GOT3 (cell line): ENCODE measurements around the gene AGBL1.
"Not testable (repeated sequence)": the region's sequence is repeated elsewhere in the genome, so short reads cannot be mapped to it uniquely, and the experiment has no call there.

Experiments used
- DNase-seq: peaks from one replicate; lab custom pipeline; 2025; ENCODE audit warnings: mixed read lengths; lab: John Stamatoyannopoulos, UW

AGBL1 gene

DNA sequence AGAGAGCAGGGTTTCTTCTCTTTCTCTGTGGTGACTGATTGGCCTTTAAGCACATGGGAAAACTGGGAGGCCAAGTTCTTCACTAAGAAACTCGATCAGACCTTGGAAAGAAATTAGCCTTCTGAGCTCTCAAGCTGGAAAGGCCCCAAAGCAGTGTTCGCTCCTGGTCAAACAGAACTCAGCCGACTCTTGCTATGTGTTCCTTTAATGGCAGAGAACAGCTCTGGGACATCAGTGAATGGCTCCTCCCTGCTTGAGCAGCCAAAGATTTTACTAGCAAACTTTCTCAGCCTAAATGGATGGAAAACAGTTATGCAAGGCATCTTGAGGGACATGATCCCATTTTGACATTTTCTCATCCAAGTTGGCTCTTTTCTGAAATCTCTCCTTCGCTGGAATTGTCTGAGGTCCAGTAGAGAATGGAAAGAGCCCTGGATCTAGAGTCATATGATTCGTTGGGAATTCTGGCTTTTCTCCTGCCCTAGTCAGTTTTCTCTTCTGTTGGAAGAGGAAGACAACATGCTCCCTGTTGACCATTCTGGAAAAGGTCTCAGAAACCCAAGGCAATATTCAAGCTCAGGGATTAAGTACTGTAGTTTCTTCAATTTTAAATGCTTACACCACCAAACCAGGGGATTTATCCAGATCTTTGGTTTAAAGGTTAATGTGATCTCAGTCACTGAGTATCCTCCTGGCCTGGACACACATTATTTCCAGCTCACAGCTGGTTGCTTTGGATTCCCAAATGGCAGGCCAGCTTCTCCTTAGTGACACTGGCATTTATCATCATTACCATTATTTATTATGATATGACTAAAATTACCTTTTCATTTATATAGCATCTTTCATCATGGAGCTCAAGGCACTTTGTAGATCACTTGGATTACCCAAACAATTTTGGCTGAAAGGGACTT is 319.6 kb downstream of the AGBL1 start:
- DNase-seq = no peak

- no peak for DNase-seq
These were observed 323.6 kb downstream of the AGBL1 start for GRCh38 chr15:86403221-86403620.

GRCh38 chr15:86403914-86404583 is 324.4 kb downstream of the AGBL1 start:
- no peak for DNase-seq

DNA sequence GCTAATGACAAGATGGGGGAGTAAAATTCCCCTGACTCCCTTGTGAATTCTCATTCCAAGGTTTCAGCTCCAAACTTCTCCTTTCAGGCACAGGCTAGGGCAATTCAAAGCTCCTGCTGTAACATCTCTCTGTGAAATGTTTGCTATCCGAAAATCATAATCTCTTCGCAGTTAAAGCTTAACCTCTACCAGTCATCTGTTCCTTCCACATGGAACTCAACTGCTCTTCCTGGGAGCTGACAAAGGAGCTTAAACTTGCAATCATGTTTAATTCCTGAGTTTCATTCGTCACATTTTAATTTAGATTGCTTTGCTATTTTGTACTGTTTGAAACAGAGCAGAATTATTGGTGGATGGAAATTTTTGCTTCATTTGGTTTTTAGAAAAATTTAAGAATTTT is 328.6 kb downstream of the AGBL1 start:
- no peak for DNase-seq

- DNase-seq = no peak
These were observed 332.2 kb downstream of the AGBL1 start for GRCh38 chr15:86411916-86412315.

- DNase-seq = no peak
These were observed 333.5 kb downstream of the AGBL1 start for GRCh38 chr15:86413191-86413590.

DNA sequence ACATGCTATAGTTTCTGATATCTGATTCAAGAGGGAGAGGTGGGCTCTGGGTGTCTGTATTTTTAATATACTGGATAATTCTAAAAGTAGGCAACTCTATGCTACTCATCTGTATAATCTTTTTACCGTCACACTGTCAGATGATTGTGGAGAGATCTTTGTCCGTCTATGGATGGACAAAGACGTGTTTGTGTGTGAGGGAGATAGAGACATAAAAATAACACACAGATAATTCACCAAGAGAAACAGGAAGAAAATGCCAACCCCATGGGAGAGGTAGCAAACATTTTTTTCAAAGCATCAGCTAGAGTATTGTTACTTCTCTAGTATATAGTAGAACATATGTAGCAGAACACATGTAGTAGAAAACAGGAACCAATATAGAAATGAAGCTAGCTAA is 346.1 kb downstream of the AGBL1 start:
- DNase-seq = no peak

DNA sequence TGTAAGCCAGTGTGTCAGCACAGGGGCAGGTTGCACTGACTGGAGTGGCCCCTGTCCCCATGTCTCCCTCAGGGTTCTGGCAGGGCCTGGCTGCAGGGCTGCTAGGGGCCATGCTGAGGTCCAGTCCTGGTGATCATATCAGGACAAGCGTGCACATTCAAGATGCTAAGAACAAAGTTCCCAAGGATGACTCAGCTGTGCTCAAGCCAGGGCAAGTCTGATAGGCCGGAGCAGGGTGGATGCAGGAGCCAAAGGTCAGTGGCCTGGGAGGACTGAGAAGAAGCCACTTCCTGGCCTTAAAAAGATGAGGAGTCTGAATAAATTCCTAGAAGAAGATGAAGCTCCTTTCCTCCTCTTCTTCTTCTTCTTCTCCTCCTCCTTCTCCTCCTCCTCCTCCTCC is 353.2 kb downstream of the AGBL1 start:
- no peak for DNase-seq

DNA sequence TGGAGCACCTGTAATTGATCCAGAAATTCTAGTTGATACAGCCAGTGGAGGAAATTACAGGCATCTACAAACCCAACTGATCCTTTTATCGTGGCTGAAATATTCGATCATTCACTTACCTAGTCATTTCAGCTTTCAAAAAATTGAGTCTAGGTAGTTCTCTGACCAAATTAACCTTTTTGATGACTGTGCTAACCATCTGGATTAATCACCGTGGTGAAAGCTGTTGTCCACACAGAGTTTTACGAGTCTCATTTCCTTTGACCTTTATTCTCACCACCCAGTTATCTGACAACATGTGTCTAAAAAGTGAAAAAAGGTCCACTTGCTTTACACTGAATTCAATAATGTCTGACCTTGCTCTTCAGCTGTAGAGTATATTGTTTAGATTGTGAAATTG is 354.3 kb downstream of the AGBL1 start:
- DNase-seq = no peak

DNA sequence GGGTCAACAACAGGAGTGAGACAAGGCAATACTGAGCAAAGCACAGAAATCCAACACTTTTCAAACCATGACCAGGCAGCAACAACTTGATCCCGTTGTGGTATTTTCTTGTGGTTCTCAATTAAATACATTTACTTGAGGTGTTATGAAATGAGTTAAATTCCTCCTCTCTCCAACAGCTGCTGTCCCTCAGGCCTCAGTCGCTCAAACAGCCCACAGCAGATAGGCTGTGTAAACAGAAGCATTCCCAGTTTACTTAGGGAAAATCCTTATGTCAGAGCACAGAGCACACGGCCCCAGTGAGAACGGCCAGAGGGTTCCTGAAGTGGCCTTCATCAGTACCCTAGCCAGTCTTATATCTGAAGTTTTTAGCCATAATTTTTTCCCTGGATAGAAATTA is 359.9 kb downstream of the AGBL1 start:
- DNase-seq = no peak

- no peak for DNase-seq
These were observed 364.9 kb downstream of the AGBL1 start for GRCh38 chr15:86444527-86444926.

GRCh38 chr15:86445579-86446252 is 366.0 kb downstream of the AGBL1 start:
- no peak for DNase-seq

GRCh38 chr15:86446253-86446640 is 366.6 kb downstream of the AGBL1 start:
- DNase-seq = no peak

DNA sequence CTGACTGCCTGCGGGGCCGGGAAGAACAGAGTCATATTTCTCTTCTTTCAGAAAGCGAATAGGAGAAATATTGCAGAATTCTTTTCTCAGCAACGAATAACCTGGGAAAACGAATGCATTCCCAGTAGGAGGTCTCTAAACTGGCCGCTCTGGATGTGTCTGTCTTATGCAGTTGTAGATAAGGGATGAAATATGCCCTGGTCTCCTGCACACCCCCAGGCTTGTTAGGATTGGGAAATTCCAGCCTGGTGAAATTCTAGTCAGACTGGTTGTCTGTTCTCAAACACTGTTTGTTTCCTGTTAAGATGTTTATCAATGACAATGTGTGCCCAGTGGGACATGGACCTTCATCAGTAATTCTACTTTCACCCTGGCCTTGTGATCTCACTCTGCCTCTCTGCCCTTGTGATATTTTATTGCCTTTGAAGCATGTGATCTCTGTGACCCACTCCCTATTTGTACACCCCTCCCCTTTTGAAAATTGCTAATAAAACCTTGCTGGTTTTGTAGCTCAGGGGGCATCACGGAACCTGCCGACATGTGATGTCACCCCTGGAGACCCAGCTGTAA is 385.9 kb downstream of the AGBL1 start:
- not testable (repeated sequence) for DNase-seq

DNA sequence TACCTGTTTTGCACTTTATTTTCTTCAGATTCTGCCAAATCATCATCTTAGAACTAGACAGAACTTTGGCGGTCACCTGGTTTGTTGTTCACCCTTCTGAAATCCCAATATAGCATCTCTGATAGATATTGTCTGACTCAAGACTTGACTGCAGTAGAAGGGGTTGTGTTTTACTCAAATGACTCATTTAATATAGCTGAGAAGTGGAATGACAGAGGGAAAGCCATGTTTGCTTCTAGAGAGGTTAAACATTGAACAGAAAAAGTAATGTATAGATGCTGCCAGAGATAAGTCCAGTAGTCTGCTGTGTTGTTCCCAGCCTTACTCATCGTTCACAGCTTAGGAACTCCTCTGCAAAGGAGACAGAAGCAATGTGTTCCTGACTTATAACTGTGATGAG is 402.0 kb downstream of the AGBL1 start:
- DNase-seq = no peak

GRCh38 chr15:86483936-86484335 is 404.3 kb downstream of the AGBL1 start:
- DNase-seq = no peak

DNA sequence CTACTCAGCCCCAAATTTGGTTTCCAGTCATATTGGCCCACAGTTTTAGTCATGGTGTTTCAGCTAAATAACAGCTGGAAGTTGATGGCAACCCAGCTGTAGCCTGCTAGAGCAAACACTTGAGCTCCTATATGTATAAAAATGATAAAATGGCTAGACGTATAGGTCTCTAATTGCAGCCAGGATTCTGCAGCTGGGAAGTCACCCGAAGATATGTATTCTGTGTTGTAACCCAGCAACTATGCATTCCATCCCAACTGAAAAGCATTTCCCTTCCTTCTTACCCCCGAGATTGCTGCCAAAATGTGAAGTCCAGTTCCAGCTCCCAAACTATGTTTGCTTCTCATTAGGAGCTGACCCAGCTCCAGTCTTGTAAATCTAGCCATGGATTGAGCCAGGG is 408.4 kb downstream of the AGBL1 start:
- DNase-seq = no peak

DNA sequence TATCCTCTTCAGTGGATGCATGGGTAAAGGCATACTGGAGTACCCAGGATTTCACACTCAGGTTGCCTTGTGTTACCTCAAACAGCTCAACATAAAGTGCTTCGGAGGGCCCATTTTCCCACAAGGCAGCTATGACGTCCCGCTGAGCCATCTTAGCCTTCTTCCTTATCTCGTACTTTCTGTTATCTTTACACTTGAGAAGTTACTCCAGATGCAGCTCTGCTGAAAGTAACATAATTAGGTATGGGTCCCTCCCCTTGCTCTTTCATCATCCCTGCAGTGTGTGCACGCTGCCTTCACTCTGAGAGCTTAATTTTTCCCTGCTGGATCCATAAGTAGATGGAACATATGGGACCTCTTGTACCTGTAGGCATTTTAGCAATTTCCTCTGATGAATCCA is 410.3 kb downstream of the AGBL1 start:
- DNase-seq = no peak

DNA sequence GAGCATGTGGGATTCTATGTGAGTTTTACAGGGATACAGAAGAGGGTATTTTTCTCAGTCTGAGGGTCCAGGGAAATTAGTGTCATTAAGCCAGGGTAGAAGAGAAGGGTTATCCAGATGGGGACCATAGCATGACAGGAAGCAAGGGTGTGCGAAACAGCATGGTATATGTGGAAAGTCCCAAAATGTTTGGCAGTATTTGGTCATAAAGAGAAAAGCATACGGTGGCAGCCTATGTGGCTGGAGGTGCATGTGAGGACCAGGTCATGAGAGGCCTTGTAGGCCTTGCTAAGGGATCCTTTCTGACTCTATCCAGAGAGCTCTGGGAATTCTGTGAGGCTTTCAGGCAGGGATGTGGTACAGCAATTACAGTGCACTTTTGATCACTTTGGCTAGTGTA is 411.4 kb downstream of the AGBL1 start:
- DNase-seq = no peak

DNA sequence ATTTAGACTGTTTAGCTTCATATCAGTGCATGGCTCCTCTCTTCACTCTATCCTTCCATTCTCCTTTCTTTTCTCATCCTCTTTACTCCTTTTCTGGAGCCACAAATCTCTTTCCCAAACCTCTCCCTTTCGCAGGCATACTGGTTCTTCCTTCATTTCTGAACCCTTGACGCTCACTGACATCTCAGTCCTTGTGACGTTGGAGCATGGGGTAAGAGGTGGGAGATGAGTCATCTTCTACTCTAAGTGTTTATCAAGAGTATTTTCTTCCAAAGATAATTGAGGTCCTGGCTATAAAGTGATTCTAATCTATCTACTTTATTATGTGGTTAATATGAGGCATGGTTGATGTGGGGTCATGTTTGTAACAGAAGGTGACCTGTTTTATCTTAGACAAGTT is 414.2 kb downstream of the AGBL1 start:
- no peak for DNase-seq

- no peak for DNase-seq
These were observed 414.8 kb downstream of the AGBL1 start for GRCh38 chr15:86494475-86494874.

DNA sequence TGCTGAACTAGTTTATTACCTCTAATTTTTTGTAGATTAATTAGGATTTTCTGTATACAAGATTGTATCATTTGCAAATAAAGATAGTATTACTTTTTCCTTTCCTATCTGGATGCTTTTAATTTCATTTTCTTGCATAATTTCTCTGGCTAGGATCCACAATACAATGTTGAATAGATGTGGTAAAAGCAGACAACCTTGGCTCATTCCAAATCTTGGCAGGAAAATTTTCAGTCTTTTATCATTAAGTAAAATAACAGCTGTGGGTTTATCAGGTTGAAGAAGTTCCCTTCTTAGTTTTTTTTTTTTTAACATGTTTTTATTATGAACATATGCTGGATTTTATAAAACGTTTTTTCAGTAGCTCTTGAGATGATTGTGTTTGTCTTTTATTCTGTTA is 422.6 kb downstream of the AGBL1 start:
- DNase-seq = no peak

GRCh38 chr15:86505951-86506350 is 426.3 kb downstream of the AGBL1 start:
- no peak for DNase-seq
